Mesenchymal stem cell (in vitro differentiated cells and primary cell): ENCODE results near the gene MMP7.

Experiments
- DNase-seq: peaks from one replicate; pipeline ENCODE4 v3.0.0-alpha.2; 2013
- H2AFZ ChIP-seq: one replicate; pipeline ENCODE4 v1.6.1; 2013; ENCODE audit warnings: low read depth, mild to moderate bottlenecking, control low read depth, inconsistent platforms, low read length, moderate library complexity
- H2AK5ac ChIP-seq: 2 replicates; pipeline ENCODE4 v1.6.1; 2013; ENCODE audit warnings: low read length, moderate library complexity, mild to moderate bottlenecking, inconsistent platforms; ENCODE audit not compliant: severe bottlenecking
- H2BK120ac ChIP-seq: one replicate; pipeline ENCODE4 v1.6.1; 2013; ENCODE audit warnings: low read depth, mild to moderate bottlenecking, inconsistent platforms, low read length, moderate library complexity
- H2BK12ac ChIP-seq, 2 experiments: one replicate each; pipeline ENCODE4 v1.6.1; 2013; ENCODE audit warnings: inconsistent platforms in 2 of 2, low read length in 2 of 2, mild to moderate bottlenecking in 2 of 2, moderate library complexity in 2 of 2, control low read depth in 1 of 2
- H2BK15ac ChIP-seq: one replicate; pipeline ENCODE4 v1.6.1; 2013; ENCODE audit warnings: mild to moderate bottlenecking, low read depth, inconsistent platforms; ENCODE audit not compliant: poor library complexity, severe bottlenecking
- H2BK5ac ChIP-seq: 2 replicates; pipeline ENCODE4 v1.6.1; 2013; ENCODE audit warnings: low read depth, mild to moderate bottlenecking, low read length, control low read depth, inconsistent platforms; ENCODE audit not compliant: poor library complexity, severe bottlenecking
- H3K14ac ChIP-seq, 2 experiments: one replicate each; pipeline ENCODE4 v1.6.1; 2013; ENCODE audit warnings: inconsistent platforms in 2 of 2, low read length in 2 of 2, control low read depth in 1 of 2, mild to moderate bottlenecking in 1 of 2, moderate library complexity in 1 of 2
- H3K18ac ChIP-seq, 2 experiments: one replicate each; pipeline ENCODE4 v1.6.1; 2013; ENCODE audit warnings: inconsistent platforms in 2 of 2, low read length in 2 of 2, control low read depth in 1 of 2, low read depth in 1 of 2, mild to moderate bottlenecking in 1 of 2
- H3K23ac ChIP-seq, 2 experiments: one replicate each; pipeline ENCODE4 v1.6.1; 2013; ENCODE audit warnings: inconsistent platforms in 2 of 2, low read length in 2 of 2, mild to moderate bottlenecking in 2 of 2, moderate library complexity in 2 of 2, control low read depth in 1 of 2
- H3K27ac ChIP-seq: 2 replicates; pipeline ENCODE4 v1.5.1; 2013; ENCODE audit warnings: mild to moderate bottlenecking, moderate library complexity, low read length, control low read depth, inconsistent platforms; ENCODE audit not compliant: poor library complexity, severe bottlenecking
- H3K27me3 ChIP-seq, 2 experiments: 2 replicates each; pipeline versions ENCODE4 v1.6.1 to v1.7.0; 2013; ENCODE audit warnings: low read length in 2 of 2, mild to moderate bottlenecking in 2 of 2, moderate library complexity in 2 of 2, control low read depth in 1 of 2, inconsistent platforms in 1 of 2; ENCODE audit not compliant: control insufficient read depth in 1 of 2, insufficient read depth in 1 of 2
- H3K36me3 ChIP-seq, 2 experiments: 2 replicates each; pipeline versions ENCODE4 v1.6.1 to v1.7.0; 2013; ENCODE audit warnings: low read length in 2 of 2, control low read depth in 1 of 2, inconsistent platforms in 1 of 2, low read depth in 1 of 2, mild to moderate bottlenecking in 1 of 2; ENCODE audit not compliant: insufficient read depth in 2 of 2, control insufficient read depth in 1 of 2
- H3K4ac ChIP-seq, 2 experiments: one replicate each; pipeline ENCODE4 v1.6.1; 2013; ENCODE audit warnings: inconsistent platforms in 2 of 2, low read length in 2 of 2, mild to moderate bottlenecking in 2 of 2, moderate library complexity in 2 of 2, control low read depth in 1 of 2, low read depth in 1 of 2
- H3K4me1 ChIP-seq: 2 replicates; pipeline ENCODE4 v1.6.1; 2013; ENCODE audit warnings: low read depth, low read length, control low read depth; ENCODE audit not compliant: control insufficient read depth, insufficient read depth
- H3K4me2 ChIP-seq: 2 replicates; pipeline ENCODE4 v1.6.1; 2013; ENCODE audit warnings: low read length, mild to moderate bottlenecking, inconsistent platforms; ENCODE audit not compliant: poor library complexity, severe bottlenecking
- H3K4me3 ChIP-seq, 2 experiments: 2 replicates each; pipeline versions ENCODE4 v1.5.1 to v1.7.0; 2013; ENCODE audit warnings: low read length in 2 of 2, mild to moderate bottlenecking in 2 of 2, control low read depth in 1 of 2, low read depth in 1 of 2; ENCODE audit not compliant: insufficient read depth in 1 of 2
- H3K79me1 ChIP-seq: replicated peaks from 2 replicates; pipeline ENCODE4 v1.6.1; 2013; ENCODE audit warnings: mild to moderate bottlenecking, control low read depth, low read length, inconsistent platforms; ENCODE audit not compliant: poor library complexity, severe bottlenecking
- H3K9ac ChIP-seq: 2 replicates; pipeline ENCODE4 v1.7.0; 2013; ENCODE audit warnings: mild to moderate bottlenecking, low read length, moderate library complexity
- H3K9me3 ChIP-seq: 2 replicates; pipeline ENCODE4 v1.7.0; 2013; ENCODE audit warnings: mild to moderate bottlenecking, low read length; ENCODE audit not compliant: control insufficient read depth
- H4K8ac ChIP-seq: one replicate; pipeline ENCODE4 v1.6.1; 2013; ENCODE audit warnings: inconsistent platforms, mild to moderate bottlenecking, low read length, moderate library complexity
- H4K91ac ChIP-seq: one replicate; pipeline ENCODE4 v1.6.1; 2013; ENCODE audit warnings: mild to moderate bottlenecking, low read length, inconsistent platforms
- WGBS: methylation state at CpG from one replicate; pipeline ENCODE4 v1.1.7; 2013; ENCODE audit warnings: mixed read lengths; 5-methylcytosine and 5-hydroxymethylcytosine counted together

MMP7 gene

DNA sequence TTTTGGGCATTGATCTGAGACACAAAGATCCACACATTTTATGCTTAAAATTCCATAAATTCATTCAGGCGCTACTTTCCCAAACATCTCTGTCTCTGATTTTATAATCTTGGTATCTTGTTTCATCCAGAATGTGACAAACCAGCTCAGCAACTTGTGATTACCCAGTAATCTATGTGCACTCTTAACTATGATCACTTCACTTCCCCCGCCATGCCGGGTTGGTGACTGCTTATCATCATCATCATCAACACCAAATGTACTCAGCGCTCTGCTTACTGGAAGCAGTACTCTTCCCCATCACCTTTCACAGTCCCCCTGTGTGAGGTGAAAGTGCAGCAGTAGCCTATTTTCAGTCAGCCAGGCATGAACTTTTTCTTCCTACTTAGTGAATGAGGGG lies 15.2 kb upstream of the MMP7 start:
- H3K9me3 ChIP-seq = no peaks in the 10 kb centered on the region
- H3K4ac ChIP-seq = no peak overlapping the region
- H3K27me3 ChIP-seq = no peaks in the 10 kb centered on the region
- no peak overlapping the region for H3K4me3 ChIP-seq
- peaks cover 4% of the 10 kb centered on the region for H3K4me1 ChIP-seq
- no peak for DNase-seq
- H3K9ac ChIP-seq = no peak overlapping the region
- H3K36me3 ChIP-seq = no peaks in the 10 kb centered on the region
- no peak overlapping the region for H3K4me2 ChIP-seq
- H4K8ac ChIP-seq = no peak overlapping the region
- no peak overlapping the region for H2AK5ac ChIP-seq
- no peak overlapping the region for H3K14ac ChIP-seq
- no peak overlapping the region for H3K23ac ChIP-seq
- H3K79me1 ChIP-seq = no peaks in the 10 kb centered on the region
- no peak overlapping the region for H4K91ac ChIP-seq
- no peak overlapping the region for H3K18ac ChIP-seq
- no peak overlapping the region for H3K27ac ChIP-seq
- H2BK15ac ChIP-seq = no peak overlapping the region
- H2BK120ac ChIP-seq = no peak overlapping the region
- WGBS = 90% methylated on average over 4 of the region's 4 CpGs
- H2BK12ac ChIP-seq = no peak overlapping the region
- no peak overlapping the region for H2AFZ ChIP-seq
- H2BK5ac ChIP-seq = no peak overlapping the region

DNA sequence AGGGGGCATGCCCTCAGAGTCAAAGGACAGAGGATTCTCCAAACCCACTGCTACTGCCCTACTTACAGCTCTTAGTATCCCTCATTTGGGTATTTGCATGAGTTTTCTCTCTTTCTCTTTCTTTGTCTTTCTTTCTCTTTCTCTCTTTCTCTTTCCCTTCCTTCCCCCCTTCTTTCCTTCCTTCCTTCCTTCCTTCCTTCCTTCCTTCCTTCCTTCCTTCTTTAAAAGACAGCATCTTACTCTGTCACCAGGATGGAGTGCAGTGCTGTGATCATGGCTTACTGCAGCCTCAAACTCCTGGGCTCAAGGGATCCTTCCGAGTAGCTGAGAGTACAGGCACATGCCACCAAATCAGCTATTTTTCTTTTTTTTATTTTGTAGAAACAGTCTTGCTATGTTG lies 14.0 kb upstream of the MMP7 start:
- Histone ChIP-seq H3K4me2 (no peak overlapping the region), H3K9ac (no peak overlapping the region), H3K23ac (no peak overlapping the region), H3K79me1 (no peaks in the 10 kb centered on the region), H3K4me1 (peaks cover 4% of the 10 kb centered on the region), H2AFZ (no peak overlapping the region), H3K4ac (no peak overlapping the region), H4K91ac (no peak overlapping the region), H2BK12ac (no peak overlapping the region), H2BK120ac (no peak overlapping the region), H2AK5ac (no peak overlapping the region), H2BK15ac (no peak overlapping the region), H3K9me3 (no peaks in the 10 kb centered on the region), H3K27me3 (no peaks in the 10 kb centered on the region), H4K8ac (no peak overlapping the region), H2BK5ac (no peak overlapping the region), H3K18ac (no peak overlapping the region), H3K36me3 (no peaks in the 10 kb centered on the region), H3K14ac (no peak overlapping the region), H3K4me3 (no peak overlapping the region), H3K27ac (no peak overlapping the region)
- no peak for DNase-seq
- WGBS = 85% methylated on average over 1 of the region's 1 CpG

DNA sequence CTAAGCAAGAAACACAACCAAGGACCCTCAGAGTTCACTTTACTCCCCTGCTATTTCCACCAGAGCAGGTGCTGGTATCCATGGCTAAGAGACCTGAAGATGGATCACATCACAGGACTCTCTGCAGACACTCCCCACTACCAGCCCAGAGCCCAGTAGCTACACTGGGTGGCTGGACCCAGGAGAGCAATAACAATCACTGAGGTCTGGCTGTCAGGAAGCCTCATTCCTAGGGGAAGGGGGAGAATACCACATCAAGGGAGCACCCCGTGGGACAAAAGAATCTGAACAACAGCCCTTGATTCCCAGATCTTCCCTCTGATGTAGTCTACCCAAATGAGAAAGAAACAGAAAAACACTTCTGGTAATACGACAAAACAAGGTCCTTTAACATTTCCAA lies 9.0 kb upstream of the MMP7 start:
- DNase-seq = no peak
- Histone ChIP-seq H3K79me1 (no peaks in the 10 kb centered on the region), H2AFZ (no peak overlapping the region), H2BK12ac (no peak overlapping the region), H3K4me2 (no peak overlapping the region), H2BK5ac (no peak overlapping the region), H3K14ac (no peak overlapping the region), H3K4me1 (no peaks in the 10 kb centered on the region), H4K8ac (no peak overlapping the region), H3K27me3 (no peaks in the 10 kb centered on the region), H3K27ac (no peak overlapping the region), H3K18ac (no peak overlapping the region), H2BK15ac (no peak overlapping the region), H3K23ac (no peak overlapping the region), H3K9ac (no peak overlapping the region), H3K4me3 (no peak overlapping the region), H2AK5ac (no peak overlapping the region), H3K4ac (no peak overlapping the region), H4K91ac (no peak overlapping the region), H2BK120ac (no peak overlapping the region), H3K36me3 (no peaks in the 10 kb centered on the region), H3K9me3 (no peaks in the 10 kb centered on the region)
- WGBS = 73% methylated on average over 2 of the region's 2 CpGs

DNA sequence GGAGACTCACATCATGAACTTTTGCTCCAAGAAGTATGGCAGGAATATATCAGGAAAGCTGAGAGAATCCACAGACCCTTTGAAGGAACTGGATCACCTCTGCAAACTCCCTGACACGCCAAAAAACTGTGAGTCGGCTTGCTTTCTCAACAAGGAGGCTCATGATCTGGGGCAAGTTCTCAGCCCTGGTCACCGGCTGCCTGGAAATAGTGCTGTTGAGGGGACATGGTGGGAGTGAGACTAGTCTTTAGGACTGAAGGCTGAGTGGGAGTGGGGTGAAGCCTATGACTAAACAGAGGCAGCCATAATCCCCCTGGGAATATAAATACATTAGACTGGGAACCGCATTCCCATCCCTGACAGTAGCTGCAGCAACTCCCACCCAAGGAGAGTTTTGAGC lies 8.4 kb upstream of the MMP7 start:
- Histone ChIP-seq H3K9me3 (no peaks in the 10 kb centered on the region), H3K79me1 (no peaks in the 10 kb centered on the region), H3K18ac (no peak overlapping the region), H3K4me3 (no peak overlapping the region), H3K27me3 (no peaks in the 10 kb centered on the region), H3K4ac (no peak overlapping the region), H3K4me1 (no peaks in the 10 kb centered on the region), H3K4me2 (no peak overlapping the region), H2AFZ (no peak overlapping the region), H2AK5ac (no peak overlapping the region), H3K36me3 (no peaks in the 10 kb centered on the region), H3K23ac (no peak overlapping the region), H2BK120ac (no peak overlapping the region), H3K9ac (no peak overlapping the region), H3K14ac (no peak overlapping the region), H3K27ac (no peak overlapping the region), H4K8ac (no peak overlapping the region), H2BK15ac (no peak overlapping the region), H2BK12ac (no peak overlapping the region), H2BK5ac (no peak overlapping the region), H4K91ac (no peak overlapping the region)
- WGBS = 86% methylated on average over 4 of the region's 4 CpGs
- DNase-seq = no peak
